Measurements from ENCODE around the gene EIF3D. TPM values are rescaled to one million over a fixed set of nuclear protein-coding genes. Genes with fewer than 3 reads are reported as not detected.

The EIF3D gene
- total RNA-seq, 6 experiments from 2014 or later, result 163 to 177 (median 172) TPM

- Mint-ChIP-seq H3K36me3 (ENCODE audit: low read depth) (no peaks in the 10 kb centered on the region; the same call in 1 of the 2 replicates), H3K4me3 (no peak overlapping the region), H3K4me1 (ENCODE audit: low read depth) (peaks cover 57% of the 10 kb centered on the region), H3K9me3 (no peaks in the 10 kb centered on the region), H3K27ac (no peak overlapping the region), H3K27me3 (ENCODE audit: insufficient read depth) (peaks cover 4% of the 10 kb centered on the region; the same call in 1 of the 2 replicates)
- TF ChIP-seq, protein P1, sequence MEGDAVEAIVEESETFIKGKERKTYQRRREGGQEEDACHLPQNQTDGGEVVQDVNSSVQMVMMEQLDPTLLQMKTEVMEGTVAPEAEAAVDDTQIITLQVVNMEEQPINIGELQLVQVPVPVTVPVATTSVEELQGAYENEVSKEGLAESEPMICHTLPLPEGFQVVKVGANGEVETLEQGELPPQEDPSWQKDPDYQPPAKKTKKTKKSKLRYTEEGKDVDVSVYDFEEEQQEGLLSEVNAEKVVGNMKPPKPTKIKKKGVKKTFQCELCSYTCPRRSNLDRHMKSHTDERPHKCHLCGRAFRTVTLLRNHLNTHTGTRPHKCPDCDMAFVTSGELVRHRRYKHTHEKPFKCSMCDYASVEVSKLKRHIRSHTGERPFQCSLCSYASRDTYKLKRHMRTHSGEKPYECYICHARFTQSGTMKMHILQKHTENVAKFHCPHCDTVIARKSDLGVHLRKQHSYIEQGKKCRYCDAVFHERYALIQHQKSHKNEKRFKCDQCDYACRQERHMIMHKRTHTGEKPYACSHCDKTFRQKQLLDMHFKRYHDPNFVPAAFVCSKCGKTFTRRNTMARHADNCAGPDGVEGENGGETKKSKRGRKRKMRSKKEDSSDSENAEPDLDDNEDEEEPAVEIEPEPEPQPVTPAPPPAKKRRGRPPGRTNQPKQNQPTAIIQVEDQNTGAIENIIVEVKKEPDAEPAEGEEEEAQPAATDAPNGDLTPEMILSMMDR (IDR thresholded peaks at IDR 0.05), result no peak
- DNase-seq, result no peak
Observed at GRCh38 chr22:36463783-36464184, 65.2 kb downstream of the EIF3D start.

GRCh38 chr22:36461665-36462649 lies 67.0 kb downstream of the EIF3D start:
- TF ChIP-seq, protein P1 (IDR thresholded peaks at IDR 0.05), result no peak
- peak overlapping the region; percentile 65 for H3K4me3 Mint-ChIP-seq
- peaks cover 54% of the 10 kb centered on the region for H3K4me1 Mint-ChIP-seq (ENCODE audit: low read depth)
- no peaks in the 10 kb centered on the region; the same call in 1 of the 2 replicates for H3K36me3 Mint-ChIP-seq (ENCODE audit: low read depth)
- H3K27me3 Mint-ChIP-seq (ENCODE audit: insufficient read depth), result peaks cover 4% of the 10 kb centered on the region; the same call in 1 of the 2 replicates
- H3K27ac Mint-ChIP-seq, result peak overlapping the region; percentile 86
- H3K9me3 Mint-ChIP-seq, result no peaks in the 10 kb centered on the region
- DNase-seq, result peak; percentile 92

Other genes with a start within 250 kb of the EIF3D start
- gene MYH9, start 141.2 kb downstream of the EIF3D start, total RNA-seq (2021; fragmentation: NEBNext Ultra II Directional; extraction: Animal tissue kit (Norgen Biotek cat#: 25700)), result 1,000 to 10,000 TPM in 2 of 6 experiments, 100 to 1,000 TPM in 4; 881 to 1,084 (median 937) TPM
- 100 to 1,000 TPM in 2 of 6 experiments, 10 to 100 TPM in 4; 90.3 to 109 (median 96.1) TPM for gene TXN2, start 47.5 kb downstream of the EIF3D start, total RNA-seq (2021; fragmentation: NEBNext Ultra II Directional; extraction: Animal tissue kit (Norgen Biotek cat#: 25700))
- 1 to 10 TPM; 2.8 to 4.7 (median 4.2) TPM for gene FOXRED2, start 22.1 kb downstream of the EIF3D start, total RNA-seq (2021; fragmentation: NEBNext Ultra II Directional; extraction: Animal tissue kit (Norgen Biotek cat#: 25700))
- gene CACNG2, start 174.6 kb upstream of the EIF3D start, total RNA-seq (2021; fragmentation: NEBNext Ultra II Directional; extraction: Animal tissue kit (Norgen Biotek cat#: 25700)), result not detected
- gene IFT27, start 247.0 kb upstream of the EIF3D start, total RNA-seq (2021; fragmentation: NEBNext Ultra II Directional; extraction: Animal tissue kit (Norgen Biotek cat#: 25700)), result 10 to 100 TPM; 14.4 to 22.0 (median 17.5) TPM